GM10266 (cell line): ENCODE measurements around the gene U2AF2.

ENCODE experiments used
- DNase-seq: peaks from one replicate; pipeline ENCODE4 v3.0.0; 2012; ENCODE audit errors: extremely low spot score
- TF ChIP-seq, protein P1 (sequence below): IDR thresholded peaks from 2 replicates; pipeline ENCODE4 v1.5.1; 2012; ENCODE audit warnings: mild to moderate bottlenecking, low read depth; ENCODE audit not compliant: control insufficient read depth, insufficient read depth; ENCODE audit errors: missing control alignments

U2AF2 gene

DNA sequence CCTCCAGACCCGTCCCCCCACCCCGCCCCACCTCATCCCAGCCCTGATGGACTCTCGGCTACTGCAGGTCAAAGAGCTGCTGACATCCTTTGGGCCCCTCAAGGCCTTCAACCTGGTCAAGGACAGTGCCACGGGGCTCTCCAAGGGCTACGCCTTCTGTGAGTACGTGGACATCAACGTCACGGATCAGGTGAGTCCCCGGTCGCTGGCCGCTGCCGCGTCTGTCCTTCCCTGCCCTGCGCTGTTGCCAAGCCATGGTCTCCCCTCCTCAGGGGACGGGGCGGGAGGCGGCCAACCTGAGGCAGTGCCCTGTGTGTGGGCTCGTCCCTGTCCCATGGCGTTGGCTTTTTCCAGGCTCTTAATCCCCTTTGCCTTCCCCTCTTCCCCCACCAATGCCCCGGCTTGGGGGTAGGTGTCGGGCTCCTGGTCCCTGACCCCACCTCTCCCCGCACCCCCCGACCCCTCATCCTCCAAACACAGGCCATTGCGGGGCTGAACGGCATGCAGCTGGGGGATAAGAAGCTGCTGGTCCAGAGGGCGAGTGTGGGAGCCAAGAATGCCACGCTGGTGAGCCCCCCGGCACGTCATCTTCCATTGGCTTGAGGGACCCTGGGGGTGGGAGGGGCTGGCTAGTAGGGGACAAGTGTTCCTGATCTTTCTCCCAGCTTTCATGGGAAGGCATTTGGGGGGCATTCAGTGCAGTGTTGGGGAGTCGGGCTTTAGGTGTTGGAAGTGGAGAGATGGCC is 13.9 kb downstream of the U2AF2 start:
- DNase-seq: no peak
- TF ChIP-seq, protein P1, sequence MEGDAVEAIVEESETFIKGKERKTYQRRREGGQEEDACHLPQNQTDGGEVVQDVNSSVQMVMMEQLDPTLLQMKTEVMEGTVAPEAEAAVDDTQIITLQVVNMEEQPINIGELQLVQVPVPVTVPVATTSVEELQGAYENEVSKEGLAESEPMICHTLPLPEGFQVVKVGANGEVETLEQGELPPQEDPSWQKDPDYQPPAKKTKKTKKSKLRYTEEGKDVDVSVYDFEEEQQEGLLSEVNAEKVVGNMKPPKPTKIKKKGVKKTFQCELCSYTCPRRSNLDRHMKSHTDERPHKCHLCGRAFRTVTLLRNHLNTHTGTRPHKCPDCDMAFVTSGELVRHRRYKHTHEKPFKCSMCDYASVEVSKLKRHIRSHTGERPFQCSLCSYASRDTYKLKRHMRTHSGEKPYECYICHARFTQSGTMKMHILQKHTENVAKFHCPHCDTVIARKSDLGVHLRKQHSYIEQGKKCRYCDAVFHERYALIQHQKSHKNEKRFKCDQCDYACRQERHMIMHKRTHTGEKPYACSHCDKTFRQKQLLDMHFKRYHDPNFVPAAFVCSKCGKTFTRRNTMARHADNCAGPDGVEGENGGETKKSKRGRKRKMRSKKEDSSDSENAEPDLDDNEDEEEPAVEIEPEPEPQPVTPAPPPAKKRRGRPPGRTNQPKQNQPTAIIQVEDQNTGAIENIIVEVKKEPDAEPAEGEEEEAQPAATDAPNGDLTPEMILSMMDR: no peak

DNA sequence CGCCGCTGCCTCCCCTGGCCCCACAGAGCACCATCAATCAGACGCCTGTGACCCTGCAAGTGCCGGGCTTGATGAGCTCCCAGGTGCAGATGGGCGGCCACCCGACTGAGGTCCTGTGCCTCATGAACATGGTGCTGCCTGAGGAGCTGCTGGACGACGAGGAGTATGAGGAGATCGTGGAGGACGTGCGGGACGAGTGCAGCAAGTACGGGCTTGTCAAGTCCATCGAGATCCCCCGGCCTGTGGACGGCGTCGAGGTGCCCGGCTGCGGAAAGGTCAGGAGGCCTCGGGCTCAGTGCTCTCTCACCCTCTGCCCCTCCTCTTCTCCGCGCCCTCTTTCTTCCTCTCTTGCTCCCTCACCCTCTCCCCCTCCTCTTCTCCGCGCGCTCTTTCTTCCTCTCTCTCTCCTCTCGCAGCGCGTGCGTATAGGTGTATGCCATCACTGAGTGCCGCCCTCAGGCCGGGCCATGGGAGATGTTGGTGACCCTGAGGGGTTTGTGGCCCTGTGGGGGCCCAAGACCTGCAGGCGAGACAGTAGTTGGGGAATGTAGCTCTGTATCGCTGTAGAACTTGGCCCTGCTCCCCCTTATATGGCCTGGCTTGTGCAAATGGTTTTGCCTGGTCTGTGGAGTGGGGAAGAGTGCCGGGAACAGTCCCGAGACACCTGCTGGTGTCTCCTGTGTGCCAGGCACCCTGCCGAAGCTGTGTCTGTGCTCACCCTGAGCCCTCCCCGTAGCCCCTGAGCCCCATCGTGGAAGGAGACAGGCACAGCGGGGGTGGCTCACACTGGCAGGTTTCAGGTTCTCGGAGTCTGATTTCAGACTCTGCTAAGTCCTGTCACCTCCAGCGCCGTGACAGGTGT is 14.8 kb downstream of the U2AF2 start:
- no peak for DNase-seq
- TF ChIP-seq, protein P1: no peak

DNA sequence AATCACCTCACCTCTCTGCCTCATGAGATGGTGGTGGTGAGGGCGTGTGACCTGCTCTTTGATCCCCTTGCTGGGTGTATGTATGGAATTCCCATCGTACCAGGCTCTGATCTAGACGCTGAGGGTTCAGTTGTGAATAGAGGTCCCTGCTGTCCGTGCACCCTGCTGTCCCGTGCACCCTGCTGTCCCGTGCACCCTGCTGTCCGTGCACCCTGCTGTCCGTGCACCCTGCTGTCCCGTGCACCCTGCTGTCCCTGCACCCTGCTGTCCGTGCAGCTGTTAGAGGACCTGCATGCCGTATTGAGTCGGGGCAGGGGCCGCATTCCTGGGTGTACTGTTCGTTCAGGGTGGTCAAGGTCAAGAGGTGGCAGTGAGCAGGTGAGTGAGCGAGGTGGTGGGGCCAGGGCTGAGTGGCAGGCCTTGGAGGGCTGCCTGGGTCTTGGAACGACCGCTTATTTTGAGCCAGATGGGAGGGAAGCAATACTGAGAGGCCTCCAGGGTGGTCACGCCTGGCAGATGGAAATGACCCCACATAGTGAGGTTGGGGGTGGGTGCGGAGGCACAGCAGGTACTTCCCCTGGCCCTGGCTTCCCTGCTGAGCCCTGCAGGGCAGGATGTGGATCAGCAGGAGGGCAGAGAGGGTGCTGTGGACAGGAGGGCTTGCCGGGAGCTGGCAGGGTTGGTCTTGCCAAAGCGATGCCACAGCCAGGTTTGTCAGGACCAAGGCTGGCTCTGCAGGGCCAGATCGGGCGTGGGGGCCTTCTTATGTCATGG is 15.6 kb downstream of the U2AF2 start:
- TF ChIP-seq, protein P1: no peak
- DNase-seq: no peak

DNA sequence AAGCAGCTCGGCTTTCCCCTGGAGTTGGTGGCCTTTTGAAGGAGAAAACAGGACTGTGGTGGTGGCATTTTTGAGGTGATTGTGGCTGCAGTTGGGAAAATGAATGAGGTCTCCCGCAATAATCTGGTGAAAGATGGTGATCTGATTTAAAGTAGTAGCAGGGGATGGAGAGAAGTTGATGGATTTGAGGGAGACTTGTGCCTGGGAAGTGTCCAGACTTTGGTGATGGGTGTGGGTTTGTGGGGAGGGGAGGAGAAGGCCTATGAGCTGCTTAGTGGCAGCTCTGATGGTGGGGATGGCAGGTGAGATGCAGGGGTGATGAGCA is 16.2 kb downstream of the U2AF2 start:
- TF ChIP-seq, protein P1: no peak
- no peak for DNase-seq

- TF ChIP-seq, protein P1: no peak
- DNase-seq: no peak
These were observed 17.6 kb downstream of the U2AF2 start for GRCh38 chr19:55672418-55672817.

- DNase-seq: no peak
- TF ChIP-seq, protein P1: no peak
These were observed 18.6 kb downstream of the U2AF2 start for GRCh38 chr19:55673465-55673864.
